ENCODE results near the gene ADI1.

- no peak for TF ChIP-seq CTCF (IDR thresholded peaks at IDR 0.05 in 8 of 11, conservative IDR thresholded peaks at IDR 0.05 in 3 of 11)
- no peak for TF ChIP-seq POLR2A (IDR thresholded peaks at IDR 0.05)
Measured at GRCh38 chr2:3470856-3471737, 48.2 kb downstream of the ADI1 start.

Data from spleen (tissue), 7 donors.